ENCODE data around the gene BLVRB.

BLVRB gene

DNA sequence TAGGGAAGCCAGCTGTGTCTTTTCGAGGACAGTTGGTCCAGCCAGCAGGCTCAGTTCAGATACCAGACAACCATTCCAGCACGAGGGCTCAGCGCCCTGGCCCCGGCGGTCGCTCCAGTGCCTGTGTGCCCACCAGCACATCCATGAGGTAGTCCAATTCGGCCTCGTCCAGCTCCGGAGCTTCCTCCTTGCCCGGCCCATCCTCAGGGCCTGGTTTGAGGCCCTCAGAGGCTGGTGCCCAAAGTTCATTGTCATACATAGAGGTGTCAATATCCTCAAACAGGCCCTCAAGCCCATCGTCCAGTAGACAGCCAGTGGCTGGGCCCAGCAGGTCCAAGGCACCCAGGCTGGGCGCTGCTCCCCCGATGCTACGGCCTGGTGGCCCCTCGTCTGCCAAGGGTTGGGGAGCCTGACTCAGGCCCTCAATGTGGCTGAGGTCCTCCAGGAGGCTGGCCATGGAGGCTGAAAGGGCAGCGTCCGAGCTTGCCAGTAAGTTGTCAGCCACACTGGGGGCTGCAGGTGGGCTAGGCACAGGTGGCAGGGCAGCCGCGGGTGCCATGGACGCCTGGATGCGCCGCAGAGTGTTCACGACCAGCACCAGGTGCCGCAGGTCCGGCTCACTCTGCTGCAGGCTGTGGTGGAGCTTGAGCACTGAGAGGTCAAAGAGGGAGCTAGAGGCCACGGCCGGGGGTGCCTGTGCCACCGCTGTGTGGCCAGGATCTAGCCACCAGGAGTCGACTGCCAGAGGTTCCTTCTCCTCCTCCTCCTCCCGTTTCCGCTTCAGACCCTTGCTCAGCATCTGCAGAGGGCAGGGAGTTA lies 42.6 kb downstream of the BLVRB start:
- H3K27me3 ChIP-seq (ENCODE audit: insufficient read depth, poor library complexity, severe bottlenecking), result no peaks in the 10 kb centered on the region
- H3K4me3 ChIP-seq (replicated peaks; ENCODE audit: insufficient read depth, low read length), result no peak overlapping the region
- no peak for DNase-seq (ENCODE audit: low read depth in 1 of 2, low spot score in 1 of 2)
- TF ChIP-seq, protein P1, sequence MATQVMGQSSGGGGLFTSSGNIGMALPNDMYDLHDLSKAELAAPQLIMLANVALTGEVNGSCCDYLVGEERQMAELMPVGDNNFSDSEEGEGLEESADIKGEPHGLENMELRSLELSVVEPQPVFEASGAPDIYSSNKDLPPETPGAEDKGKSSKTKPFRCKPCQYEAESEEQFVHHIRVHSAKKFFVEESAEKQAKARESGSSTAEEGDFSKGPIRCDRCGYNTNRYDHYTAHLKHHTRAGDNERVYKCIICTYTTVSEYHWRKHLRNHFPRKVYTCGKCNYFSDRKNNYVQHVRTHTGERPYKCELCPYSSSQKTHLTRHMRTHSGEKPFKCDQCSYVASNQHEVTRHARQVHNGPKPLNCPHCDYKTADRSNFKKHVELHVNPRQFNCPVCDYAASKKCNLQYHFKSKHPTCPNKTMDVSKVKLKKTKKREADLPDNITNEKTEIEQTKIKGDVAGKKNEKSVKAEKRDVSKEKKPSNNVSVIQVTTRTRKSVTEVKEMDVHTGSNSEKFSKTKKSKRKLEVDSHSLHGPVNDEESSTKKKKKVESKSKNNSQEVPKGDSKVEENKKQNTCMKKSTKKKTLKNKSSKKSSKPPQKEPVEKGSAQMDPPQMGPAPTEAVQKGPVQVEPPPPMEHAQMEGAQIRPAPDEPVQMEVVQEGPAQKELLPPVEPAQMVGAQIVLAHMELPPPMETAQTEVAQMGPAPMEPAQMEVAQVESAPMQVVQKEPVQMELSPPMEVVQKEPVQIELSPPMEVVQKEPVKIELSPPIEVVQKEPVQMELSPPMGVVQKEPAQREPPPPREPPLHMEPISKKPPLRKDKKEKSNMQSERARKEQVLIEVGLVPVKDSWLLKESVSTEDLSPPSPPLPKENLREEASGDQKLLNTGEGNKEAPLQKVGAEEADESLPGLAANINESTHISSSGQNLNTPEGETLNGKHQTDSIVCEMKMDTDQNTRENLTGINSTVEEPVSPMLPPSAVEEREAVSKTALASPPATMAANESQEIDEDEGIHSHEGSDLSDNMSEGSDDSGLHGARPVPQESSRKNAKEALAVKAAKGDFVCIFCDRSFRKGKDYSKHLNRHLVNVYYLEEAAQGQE (IDR thresholded peaks at IDR 0.05; ENCODE audit: insufficient replicate concordance, low read depth), result no peak
- no peak for TF ChIP-seq SPI1 (IDR thresholded peaks at IDR 0.05; ENCODE audit: borderline replicate concordance, low read depth)
- H3K27ac ChIP-seq (replicated peaks), result no peak overlapping the region

DNA sequence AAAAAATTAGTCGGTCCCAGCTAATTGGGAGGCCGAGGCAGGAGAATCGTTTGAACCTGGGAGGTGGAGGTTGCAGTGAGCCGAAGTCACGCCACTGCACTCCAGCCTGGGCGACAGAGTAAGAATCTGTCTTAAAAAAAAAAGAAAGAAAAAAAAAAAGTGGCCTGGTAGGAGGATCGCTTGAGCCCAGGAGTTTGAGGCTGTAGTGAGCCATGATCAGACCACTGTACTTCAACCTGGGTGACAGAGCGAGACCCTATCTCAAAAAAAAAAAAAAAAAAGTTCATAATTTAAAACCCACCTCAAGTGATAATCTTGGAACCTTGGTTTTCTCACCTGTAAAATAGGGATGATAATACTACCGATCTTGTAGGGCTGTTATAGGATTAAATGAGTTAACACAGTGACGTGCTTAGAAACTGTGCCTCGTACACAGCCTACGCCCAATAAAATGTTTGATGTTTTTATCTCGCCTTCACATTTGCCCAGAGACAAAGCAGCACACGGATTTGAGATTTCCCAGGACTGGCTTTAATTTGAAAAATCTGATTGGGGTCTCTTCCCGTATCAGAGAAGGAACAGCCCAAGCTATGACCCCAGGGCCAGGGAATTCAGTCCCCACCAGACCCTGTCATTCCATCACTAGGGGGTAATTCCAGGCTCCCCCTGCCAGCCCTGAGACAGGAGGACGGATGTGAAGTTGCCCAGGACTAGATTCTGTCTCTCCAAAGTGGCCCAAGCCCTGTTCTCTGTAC lies 43.4 kb downstream of the BLVRB start:
- no peak for DNase-seq (ENCODE audit: low read depth in 1 of 2, low spot score in 1 of 2)
- Histone ChIP-seq H3K4me3 (replicated peaks; ENCODE audit: insufficient read depth, low read length) (no peak overlapping the region), H3K27ac (replicated peaks) (no peak overlapping the region), H3K27me3 (ENCODE audit: insufficient read depth, poor library complexity, severe bottlenecking) (no peaks in the 10 kb centered on the region)
- TF ChIP-seq SPI1 (IDR thresholded peaks at IDR 0.05; ENCODE audit: borderline replicate concordance, low read depth), result no peak
- TF ChIP-seq, protein P2, sequence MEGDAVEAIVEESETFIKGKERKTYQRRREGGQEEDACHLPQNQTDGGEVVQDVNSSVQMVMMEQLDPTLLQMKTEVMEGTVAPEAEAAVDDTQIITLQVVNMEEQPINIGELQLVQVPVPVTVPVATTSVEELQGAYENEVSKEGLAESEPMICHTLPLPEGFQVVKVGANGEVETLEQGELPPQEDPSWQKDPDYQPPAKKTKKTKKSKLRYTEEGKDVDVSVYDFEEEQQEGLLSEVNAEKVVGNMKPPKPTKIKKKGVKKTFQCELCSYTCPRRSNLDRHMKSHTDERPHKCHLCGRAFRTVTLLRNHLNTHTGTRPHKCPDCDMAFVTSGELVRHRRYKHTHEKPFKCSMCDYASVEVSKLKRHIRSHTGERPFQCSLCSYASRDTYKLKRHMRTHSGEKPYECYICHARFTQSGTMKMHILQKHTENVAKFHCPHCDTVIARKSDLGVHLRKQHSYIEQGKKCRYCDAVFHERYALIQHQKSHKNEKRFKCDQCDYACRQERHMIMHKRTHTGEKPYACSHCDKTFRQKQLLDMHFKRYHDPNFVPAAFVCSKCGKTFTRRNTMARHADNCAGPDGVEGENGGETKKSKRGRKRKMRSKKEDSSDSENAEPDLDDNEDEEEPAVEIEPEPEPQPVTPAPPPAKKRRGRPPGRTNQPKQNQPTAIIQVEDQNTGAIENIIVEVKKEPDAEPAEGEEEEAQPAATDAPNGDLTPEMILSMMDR (IDR thresholded peaks at IDR 0.05; ENCODE audit: insufficient read depth, low read length), result no peak
- TF ChIP-seq, protein P1 (IDR thresholded peaks at IDR 0.05; ENCODE audit: insufficient replicate concordance, low read depth), result no peak
- no peak for TF ChIP-seq POLR2AphosphoS5 (IDR thresholded peaks at IDR 0.05; ENCODE audit: low read depth)
- TF ChIP-seq GABPA (IDR thresholded peaks at IDR 0.05; ENCODE audit: low read depth), result no peak

DNA sequence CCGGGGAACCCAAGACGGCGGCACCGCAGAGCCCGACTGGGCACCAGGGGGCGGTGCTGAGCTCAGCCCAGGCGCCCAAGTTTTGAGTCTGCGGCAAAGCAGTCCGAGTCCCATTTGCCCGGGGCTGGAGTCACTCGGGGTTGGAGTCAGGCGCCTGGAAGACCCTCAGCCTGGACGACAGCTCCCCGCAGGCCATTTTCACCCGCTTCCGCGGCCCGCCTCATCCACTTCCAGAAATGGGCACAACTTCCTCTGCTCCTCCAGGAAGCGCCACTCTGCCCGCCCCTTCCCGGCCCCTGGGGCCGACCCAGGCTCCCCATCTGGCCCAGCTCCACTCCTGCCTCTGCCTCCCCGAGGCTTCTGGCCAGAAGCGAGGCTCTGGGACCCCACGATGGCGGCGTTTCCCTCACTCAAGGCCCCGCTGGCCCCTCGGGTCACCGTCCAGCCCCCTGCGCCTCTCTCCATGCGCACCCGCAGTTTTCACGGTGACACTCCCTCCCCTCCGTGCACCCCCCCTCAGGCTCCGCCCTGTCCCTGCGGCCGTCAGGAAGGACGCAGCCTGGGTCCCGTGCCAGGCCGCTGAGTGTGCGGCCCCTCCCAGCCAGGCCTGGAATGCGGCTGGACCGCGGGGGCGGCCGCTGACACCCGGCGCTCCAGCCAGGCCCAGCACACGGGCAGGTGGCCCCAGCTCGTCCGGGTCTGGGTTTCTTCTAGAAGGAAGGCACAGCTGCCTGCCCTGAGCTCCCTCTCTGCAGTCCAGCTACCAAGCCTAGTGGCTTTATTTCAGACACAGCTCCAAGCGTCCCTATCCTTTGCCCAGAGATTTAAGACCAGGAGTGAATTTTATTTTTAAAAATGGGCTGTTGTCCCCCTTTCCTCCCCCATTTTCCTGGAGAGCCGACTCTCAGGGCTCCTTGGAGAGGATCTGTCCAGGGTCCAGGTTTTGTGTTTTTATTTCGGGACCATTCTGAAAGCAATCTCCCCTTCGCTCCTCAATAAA lies 44.5 kb downstream of the BLVRB start:
- Histone ChIP-seq H3K27ac (replicated peaks) (peak overlapping the region; percentile 84), H3K4me3 (replicated peaks; ENCODE audit: insufficient read depth, low read length) (peak overlapping the region; percentile 71), H3K27me3 (ENCODE audit: insufficient read depth, poor library complexity, severe bottlenecking) (no peaks in the 10 kb centered on the region)
- DNase-seq (ENCODE audit: low read depth in 1 of 2, low spot score in 1 of 2), result peak in 1 of 2 experiments; percentile 83
- TF ChIP-seq GABPA (IDR thresholded peaks at IDR 0.05; ENCODE audit: low read depth) (no peak), POLR2AphosphoS5 (IDR thresholded peaks at IDR 0.05; ENCODE audit: low read depth) (peak; percentile 73)
- TF ChIP-seq, protein P1 (IDR thresholded peaks at IDR 0.05; ENCODE audit: insufficient replicate concordance, low read depth), result peak; percentile 13
- TF ChIP-seq, protein P2 (IDR thresholded peaks at IDR 0.05; ENCODE audit: insufficient read depth, low read length), result peak; percentile 73
